SKM-1 treated with dmso at 0.1 percent for 144 hours (cell line): ENCODE measurements around the gene BTRC.
A peak's percentile ranks its signal among the peaks of the same experiment; 100 is the strongest.

Source experiments
- DNase-seq: peaks from one replicate; lab custom pipeline; 2025; ENCODE audit not compliant: unreplicated experiment; lab: John Stamatoyannopoulos, UW

BTRC gene

DNA sequence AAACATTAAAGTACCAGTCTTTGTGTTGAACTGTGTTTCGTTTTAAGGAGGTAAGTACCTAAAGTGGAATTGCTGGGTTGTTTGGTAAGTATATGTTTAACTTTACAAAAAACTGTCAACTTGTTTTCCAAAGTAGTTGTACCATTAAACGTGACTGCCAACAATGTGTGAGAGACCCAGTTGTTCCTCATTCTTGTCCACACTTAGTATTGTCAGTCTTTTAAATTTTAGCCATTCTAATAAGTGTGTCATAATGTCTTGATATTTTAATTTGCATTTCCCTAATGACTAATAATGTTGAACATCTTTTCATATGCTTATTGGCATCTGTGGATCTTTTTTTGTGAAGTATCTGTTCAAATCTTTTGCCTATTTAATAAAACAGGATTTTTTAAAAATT lies 159.8 kb downstream of the BTRC start:
- DNase-seq = no peak

- DNase-seq = no peak
Measured at GRCh38 chr10:101525848-101526247, 171.9 kb downstream of the BTRC start.

GRCh38 chr10:101529207-101529606 lies 175.2 kb downstream of the BTRC start:
- no peak for DNase-seq

- DNase-seq = no peak
Measured at GRCh38 chr10:101529725-101530553, 176.0 kb downstream of the BTRC start.

GRCh38 chr10:101535949-101536348 lies 182.0 kb downstream of the BTRC start:
- no peak for DNase-seq

GRCh38 chr10:101536800-101537199 lies 182.8 kb downstream of the BTRC start:
- peak; percentile 27 for DNase-seq

- no peak for DNase-seq
Measured at GRCh38 chr10:101538446-101538845, 184.5 kb downstream of the BTRC start.

GRCh38 chr10:101545898-101546297 lies 191.9 kb downstream of the BTRC start:
- no peak for DNase-seq

DNA sequence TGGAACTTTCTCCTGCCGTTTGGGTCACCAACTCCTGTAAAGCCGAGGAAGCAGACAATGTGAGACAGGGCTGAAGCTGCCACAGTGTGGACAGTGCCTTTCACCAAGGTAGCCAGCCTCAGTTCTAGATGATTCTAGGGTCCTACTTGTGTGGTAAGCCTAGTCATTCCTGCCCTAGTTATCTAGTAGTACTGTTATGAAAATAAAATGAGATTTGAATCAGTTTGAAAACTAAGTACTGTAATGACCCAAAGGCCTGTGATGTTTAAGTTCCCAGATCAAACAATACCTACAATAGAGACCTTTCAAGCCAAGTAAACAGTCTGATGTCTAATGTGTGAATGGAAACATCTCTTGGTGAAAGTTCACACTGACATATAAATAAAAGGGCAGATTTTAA lies 197.0 kb downstream of the BTRC start:
- DNase-seq = no peak

GRCh38 chr10:101552442-101552841 lies 198.5 kb downstream of the BTRC start:
- no peak for DNase-seq

- no peak for DNase-seq
Measured at GRCh38 chr10:101557541-101557940, 203.6 kb downstream of the BTRC start.

- peak; percentile 47 for DNase-seq
Measured at GRCh38 chr10:101558204-101558603, 204.2 kb downstream of the BTRC start.

DNA sequence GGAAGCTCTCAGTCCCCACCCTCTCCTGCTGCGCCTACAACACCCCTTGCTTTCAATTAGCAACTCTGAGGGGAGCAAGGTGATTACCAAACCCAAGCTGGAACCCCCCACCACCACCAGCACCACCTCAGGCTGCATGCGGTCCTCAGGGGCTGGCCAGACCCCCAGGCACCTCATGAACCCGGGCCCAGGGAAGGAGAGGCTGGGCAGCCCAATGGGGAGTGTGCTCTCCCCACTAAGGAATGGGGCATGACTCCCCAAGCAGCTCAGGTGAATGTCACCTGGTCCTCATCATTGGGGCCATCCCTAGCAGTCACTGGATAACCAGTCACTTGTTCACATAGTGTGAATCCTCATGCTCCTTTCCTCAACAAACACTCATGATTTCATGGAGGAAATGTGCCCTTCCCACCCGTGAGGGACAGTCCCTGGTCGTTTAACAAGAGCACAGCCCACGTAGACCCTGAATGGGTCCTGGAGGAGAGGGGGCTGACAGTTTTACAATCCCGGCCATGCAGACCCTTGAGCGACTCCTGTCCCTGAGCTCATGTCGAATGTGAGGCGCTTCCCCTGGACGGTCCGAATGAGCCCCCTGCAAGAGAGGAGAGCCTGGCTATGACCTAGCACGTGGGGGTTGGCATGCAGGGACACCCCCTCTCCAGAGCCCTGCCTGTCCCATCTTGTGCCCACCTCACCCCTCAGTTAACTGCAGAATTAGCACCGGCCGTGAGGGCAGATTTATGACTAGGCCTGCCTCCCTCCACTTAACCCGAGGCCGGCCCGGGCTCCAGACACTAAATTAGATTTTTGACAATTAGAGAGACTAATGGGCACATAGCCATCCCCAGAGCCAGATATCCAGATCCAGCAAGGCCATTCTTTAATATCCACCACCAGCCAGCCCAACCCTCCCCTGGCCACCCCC lies 205.0 kb downstream of the BTRC start:
- no peak for DNase-seq

DNA sequence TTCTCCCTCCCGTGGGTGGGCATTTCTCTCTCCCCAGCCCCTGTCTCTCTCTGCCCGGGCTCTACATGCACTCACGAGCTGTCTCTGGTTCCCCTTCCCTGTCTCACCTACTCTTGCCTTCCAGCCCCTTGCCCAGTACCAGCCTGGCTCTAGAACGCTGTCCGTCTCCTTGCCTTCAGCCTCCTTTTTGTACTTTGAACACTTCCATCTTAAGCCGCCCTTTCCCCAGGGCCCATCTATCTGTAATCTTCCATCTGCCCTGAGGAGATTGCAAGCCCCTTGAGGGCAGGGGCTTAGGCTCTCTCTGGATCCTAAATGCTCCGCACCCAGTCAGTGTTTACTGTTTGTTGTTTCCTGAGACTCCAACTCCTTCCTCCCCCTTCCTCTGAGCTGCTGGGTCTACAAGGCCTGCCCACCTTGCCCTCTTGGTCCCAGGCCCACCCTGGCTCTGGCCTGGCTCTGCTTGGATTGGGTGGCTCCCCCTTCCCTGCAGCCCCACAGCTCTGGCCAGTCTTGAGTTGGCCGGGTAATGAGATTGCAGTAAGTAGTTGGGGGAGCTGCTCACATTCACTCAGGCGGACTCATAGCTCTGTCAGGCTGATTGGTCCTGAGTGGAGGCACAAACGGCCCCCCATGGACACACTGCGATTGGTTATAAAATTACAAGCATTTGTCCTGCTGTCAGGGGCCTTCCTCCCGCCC lies 205.8 kb downstream of the BTRC start:
- DNase-seq = no peak

DNA sequence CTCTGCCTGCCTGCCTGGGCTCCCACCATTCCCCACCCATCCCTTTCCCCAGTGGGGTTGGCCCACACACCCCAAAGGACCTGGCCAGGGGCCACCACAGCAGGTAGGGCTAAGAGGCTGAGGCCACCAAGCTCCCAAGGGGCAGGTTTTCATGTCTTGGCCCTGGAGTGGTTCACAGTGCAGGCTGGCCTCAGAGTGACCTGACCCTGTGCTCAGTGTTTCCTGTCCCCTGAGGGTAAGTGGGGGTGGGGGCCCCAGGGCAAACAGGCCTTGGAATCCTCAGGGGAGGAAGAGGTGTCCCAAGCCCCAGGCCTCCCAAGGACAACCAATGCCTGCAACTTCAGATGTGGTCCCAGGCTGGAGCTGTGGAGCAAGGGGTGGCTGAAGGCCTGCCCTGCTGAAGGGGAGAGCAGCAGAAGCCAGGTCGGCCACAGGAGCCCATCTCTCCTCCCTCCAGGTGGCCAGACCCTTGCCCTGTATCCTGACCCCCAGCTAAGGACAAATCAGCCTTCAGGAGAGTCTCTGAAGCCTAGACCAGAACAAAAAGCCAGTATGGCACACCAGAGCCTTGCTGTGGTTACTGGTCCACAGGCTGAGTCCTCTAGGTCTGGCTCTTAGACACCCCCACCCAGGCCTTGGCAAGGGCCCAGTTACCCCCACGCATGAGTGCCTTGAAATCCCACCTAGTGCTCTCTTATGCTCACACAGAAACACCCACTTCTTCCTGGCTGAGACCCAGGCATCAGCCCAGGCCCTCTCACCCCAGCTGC lies 206.5 kb downstream of the BTRC start:
- DNase-seq = no peak

DNA sequence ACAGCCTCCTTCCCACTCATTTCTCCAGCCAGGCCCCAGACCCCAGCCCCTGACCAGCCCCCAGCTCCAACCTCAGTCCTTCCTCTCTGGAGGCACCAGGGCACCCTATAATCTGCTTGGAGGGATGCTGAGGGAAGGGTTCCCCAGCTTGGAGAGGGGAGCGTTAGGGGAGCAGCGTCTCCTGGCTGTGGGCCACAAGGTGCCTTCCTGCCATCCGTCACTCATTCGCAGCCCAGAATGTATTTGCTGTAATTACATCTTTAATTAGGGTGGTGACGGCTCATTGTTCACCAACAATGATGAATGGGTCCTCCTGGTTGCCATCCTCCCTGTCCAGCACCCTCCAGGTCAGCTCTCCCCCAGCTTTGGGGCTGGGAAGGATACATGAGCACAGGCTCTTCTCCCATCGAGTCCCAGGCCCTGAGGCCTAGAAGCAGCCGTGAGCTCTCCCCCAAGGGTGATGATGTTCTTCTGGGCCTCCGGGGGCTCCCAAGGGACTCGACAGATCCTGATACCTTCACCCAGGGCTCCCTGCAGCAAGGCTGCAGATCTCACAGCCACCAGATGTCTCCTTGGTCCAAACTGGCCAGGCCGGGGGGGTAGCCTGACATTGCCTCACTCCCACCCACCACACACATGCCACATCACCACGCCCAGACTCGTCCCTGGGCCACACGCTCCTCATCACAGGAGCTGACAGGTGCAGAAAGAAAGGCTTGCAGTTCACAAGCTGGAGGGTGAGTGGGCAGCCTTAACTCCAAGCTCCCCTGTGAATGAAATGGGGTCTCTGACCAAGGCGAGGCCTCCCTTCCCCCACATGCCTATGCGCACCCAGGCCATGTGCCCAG lies 207.3 kb downstream of the BTRC start:
- no peak for DNase-seq

- no peak for DNase-seq
Measured at GRCh38 chr10:101562231-101562630, 208.3 kb downstream of the BTRC start.

DNA sequence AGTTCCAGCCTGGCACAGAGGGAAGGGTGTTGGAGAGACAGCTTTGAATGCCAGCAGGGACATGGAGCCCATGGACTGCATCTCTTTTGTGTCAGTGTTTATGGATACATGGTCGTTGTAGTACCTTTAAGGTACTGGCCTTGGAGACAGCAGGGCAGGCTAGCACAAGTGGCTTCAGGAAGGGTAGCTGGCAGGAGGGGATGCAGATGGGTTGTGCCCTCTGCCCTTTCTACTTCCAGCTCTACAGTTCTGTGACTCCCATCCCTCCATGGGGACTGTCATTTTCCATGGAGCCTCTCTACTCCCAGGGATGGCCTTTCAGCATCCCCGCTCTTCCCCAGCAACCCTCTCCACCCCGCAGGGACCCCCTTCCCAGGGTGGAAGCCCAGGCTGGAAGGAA lies 209.0 kb downstream of the BTRC start:
- no peak for DNase-seq

- DNase-seq = no peak
Measured at GRCh38 chr10:101563497-101564040, 209.6 kb downstream of the BTRC start.
